HCT116 (cell line): ENCODE measurements around the gene FRRS1L. TPM values are rescaled to one million over a fixed set of nuclear protein-coding genes. Genes with fewer than 3 reads are reported as not detected.

Source experiments
- ATAC-seq: fragments of 200-7000 bp; cut with Tn5 transposase; 2 replicates; pipeline ENCODE4 v1.9.1; 2020; ENCODE audit warnings: mild to moderate bottlenecking, moderate library complexity
- BruUV-seq: library from RNA; stranded (reverse); fragments of 400-500 nt; replicated peaks from 2 replicates; lab custom pipeline; 2021; lab: Mats Ljungman, UMichigan
- CTCF ChIA-PET: fragments of 300-600 bp; sonication (Branson Sonifier 250); formaldehyde crosslinking; loops from one replicate; lab custom pipeline; 2021; ENCODE audit warnings: antibody characterized with exemption; lab: Charles Lee
- POLR2A ChIA-PET: fragments of 300-600, 350-600 bp; sonication (Branson Sonifier 250); formaldehyde crosslinking; loops from one replicate; lab custom pipeline; 2021; ENCODE audit warnings: antibody characterized with exemption; lab: Charles Lee
- RAD21 ChIA-PET, 2 experiments: fragments of 300-600 bp; sonication (Branson Sonifier 250); formaldehyde crosslinking; loops; one replicate each; lab custom pipeline; 2023; ENCODE audit warnings: low total read pairs in 2 of 2; ENCODE audit not compliant: uncharacterized antibody in 2 of 2, unreplicated experiment in 2 of 2, low non-redundant PET in 1 of 2; lab: Charles Lee
- DNase-seq: peaks from one replicate; pipeline ENCODE4 v3.0.0-alpha.2; 2010; ENCODE audit warnings: low read depth, low spot score
- H2AFZ ChIP-seq: fragments of 200-600 bp; shearing (Covaris generic), sonication (generic); 2 replicates; pipeline ENCODE4 v1.6.1; 2017; ENCODE audit warnings: low read depth, mixed run types, mixed read lengths, antibody characterized with exemption, low read length; ENCODE audit not compliant: poor library complexity, severe bottlenecking
- H3K27ac ChIP-seq: 2 replicates; pipeline ENCODE4 v1.5.1; 2012; ENCODE audit warnings: low read depth, low read length
- H3K27me3 ChIP-seq: fragments of 200-600 bp; sonication (generic); 2 replicates; pipeline ENCODE4 v1.6.1; 2016; ENCODE audit warnings: mixed run types, low read length, mixed read lengths; ENCODE audit not compliant: insufficient read depth
- H3K36me3 ChIP-seq, 2 experiments: fragments of 200-500 bp in 1 of 2; fragments of 200-600 bp in 1 of 2; sonication (Bioruptor generic) in 1 of 2; sonication (generic) in 1 of 2; 2 replicates each; pipeline versions ENCODE4 v1.5.1 to v1.6.1; 2014 to 2016; ENCODE audit warnings: low read length in 2 of 2, inconsistent platforms in 1 of 2, mixed read lengths in 1 of 2, mixed run types in 1 of 2; ENCODE audit not compliant: insufficient read depth in 2 of 2, control insufficient read depth in 1 of 2
- H3K4me1 ChIP-seq, 2 experiments: fragments of 200-600 bp in 1 of 2; sonication (generic) in 1 of 2; 2 replicates each; pipeline versions ENCODE4 v1.5.1 to v1.6.1; 2012 to 2017; ENCODE audit warnings: low read length in 2 of 2, inconsistent platforms in 1 of 2, mild to moderate bottlenecking in 1 of 2, mixed read lengths in 1 of 2, mixed run types in 1 of 2, moderate library complexity in 1 of 2; ENCODE audit not compliant: insufficient read depth in 2 of 2, control insufficient read depth in 1 of 2
- H3K4me2 ChIP-seq: fragments of 200-600 bp; sonication (generic); 2 replicates; pipeline ENCODE4 v1.6.1; 2017; ENCODE audit warnings: mixed run types, low read length, mixed read lengths
- H3K4me3 ChIP-seq, 2 experiments: fragments of 200-600 bp in 1 of 2; sonication (generic) in 1 of 2; replicated peaks in 1 of 2; 2 replicates each; pipeline ENCODE4 v1.5.1; 2011 to 2016; ENCODE audit warnings: low read length in 2 of 2, control low read depth in 1 of 2, low read depth in 1 of 2, mild to moderate bottlenecking in 1 of 2, mixed read lengths in 1 of 2, mixed run types in 1 of 2
- H3K79me2 ChIP-seq: fragments of 200-600 bp; sonication (generic); 2 replicates; pipeline ENCODE4 v1.6.1; 2017; ENCODE audit warnings: mild to moderate bottlenecking, mixed run types, low read length, moderate library complexity, mixed read lengths; ENCODE audit not compliant: insufficient read depth
- H3K9ac ChIP-seq: fragments of 200-600 bp; sonication (generic); 2 replicates; pipeline ENCODE4 v1.6.1; 2016; ENCODE audit warnings: low read length, mixed read lengths
- H3K9me2 ChIP-seq: fragments of 200-600 bp; sonication (generic), shearing (Covaris generic); 2 replicates; pipeline ENCODE4 v1.6.1; 2017; ENCODE audit warnings: mixed run types, mild to moderate bottlenecking, moderate library complexity; ENCODE audit not compliant: insufficient read depth
- H3K9me3 ChIP-seq, 2 experiments: fragments of 200-500 bp in 1 of 2; fragments of 200-600 bp in 1 of 2; sonication (Bioruptor generic) in 1 of 2; sonication (generic) in 1 of 2; 2 replicates each; pipeline ENCODE4 v1.6.1; 2014 to 2017; ENCODE audit warnings: low read length in 2 of 2, mixed read lengths in 2 of 2, inconsistent platforms in 1 of 2, low read depth in 1 of 2, mild to moderate bottlenecking in 1 of 2, mixed run types in 1 of 2, moderate library complexity in 1 of 2; ENCODE audit not compliant: control insufficient read depth in 1 of 2, insufficient read depth in 1 of 2
- H4K20me1 ChIP-seq: fragments of 200-600 bp; sonication (generic), shearing (Covaris generic); 2 replicates; pipeline ENCODE4 v1.6.1; 2017; ENCODE audit warnings: mixed run types, mild to moderate bottlenecking, moderate library complexity; ENCODE audit not compliant: insufficient read depth
- ATF3 ChIP-seq: IDR thresholded peaks from 2 replicates; pipeline ENCODE4 v1.6.1; 2012
- CEBPB ChIP-seq: IDR thresholded peaks from 2 replicates; pipeline ENCODE4 v1.6.1; 2012; ENCODE audit warnings: low read depth
- EZH2 ChIP-seq: fragments of 200-600 bp; sonication (generic); IDR thresholded peaks from 2 replicates; pipeline ENCODE4 v1.6.1; 2017; ENCODE audit warnings: antibody characterized with exemption, mixed run types
- JUND ChIP-seq: IDR thresholded peaks from 2 replicates; pipeline ENCODE4 v1.6.1; 2012
- REST ChIP-seq: IDR thresholded peaks from 2 replicates; pipeline ENCODE4 v1.6.1; 2012; ENCODE audit warnings: low read depth
- SRF ChIP-seq: IDR thresholded peaks from 2 replicates; pipeline ENCODE4 v1.6.1; 2012; ENCODE audit warnings: low read depth
- TCF7L2 ChIP-seq: IDR thresholded peaks from 2 replicates; pipeline ENCODE4 v1.7.0; 2011; ENCODE audit warnings: borderline replicate concordance, inconsistent platforms; ENCODE audit not compliant: insufficient read depth, insufficient read length; ENCODE audit errors: extremely low read depth
- intact Hi-C: fragments of 100-400 bp; cut with micrococcal nuclease; formaldehyde crosslinking; loops from 2 replicates; pipeline ENCODE4 v1.10.0; 2022
- total RNA-seq: library from RNA; stranded (reverse); gene quantifications from one replicate; pipeline ENCODE4 v1.2.1, GENCODE V29; 2021; ENCODE audit not compliant: unreplicated experiment

Gene FRRS1L
- total RNA-seq, 1 experiment from 2014 or later: not detected

- TF ChIP-seq REST (no peak), JUND (no peak), CEBPB (no peak), EZH2 (no peak)
Observed at GRCh38 chr9:109159583-109159982, 7.5 kb downstream of the FRRS1L start (continued).

GRCh38 chr9:109158651-109159050 is 8.4 kb downstream of the FRRS1L start:
- ATAC-seq (no peak), DNase-seq (no peak)
- ChIA-PET CTCF (no interaction called here), RAD21 (no interaction called here), POLR2A (no interaction called here)
- Histone ChIP-seq H2AFZ (no peak overlapping the region), H4K20me1 (no peaks in the 10 kb centered on the region), H3K4me1 (no peaks in the 10 kb centered on the region), H3K9me3 (peaks cover 0 to 5% of the 10 kb centered on the region in 2 experiments; a peak in 2 of 4 replicates), H3K79me2 (no peaks in the 10 kb centered on the region), H3K27me3 (0 out of 2 replicates have a peak, but pooled peaks cover 3% of the 10 kb centered on the region), H3K9me2 (no peaks in the 10 kb centered on the region), H3K27ac (no peak overlapping the region), H3K36me3 (no peaks in the 10 kb centered on the region), H3K9ac (no peak overlapping the region), H3K4me3 (no peak overlapping the region), H3K4me2 (no peak overlapping the region)
- BruUV-seq: no TSS peak
- TF ChIP-seq CEBPB (no peak), ATF3 (no peak), SRF (no peak), TCF7L2 (no peak)
- intact Hi-C loops: no loop called here
